ENCODE results near the gene IFIT2.
A peak's percentile ranks its signal among the peaks of the same experiment; 100 is the strongest.
"Not testable (repeated sequence)": the region's sequence is repeated elsewhere in the genome, so short reads cannot be mapped to it uniquely, and the experiment has no call there.

Gene IFIT2

DNA sequence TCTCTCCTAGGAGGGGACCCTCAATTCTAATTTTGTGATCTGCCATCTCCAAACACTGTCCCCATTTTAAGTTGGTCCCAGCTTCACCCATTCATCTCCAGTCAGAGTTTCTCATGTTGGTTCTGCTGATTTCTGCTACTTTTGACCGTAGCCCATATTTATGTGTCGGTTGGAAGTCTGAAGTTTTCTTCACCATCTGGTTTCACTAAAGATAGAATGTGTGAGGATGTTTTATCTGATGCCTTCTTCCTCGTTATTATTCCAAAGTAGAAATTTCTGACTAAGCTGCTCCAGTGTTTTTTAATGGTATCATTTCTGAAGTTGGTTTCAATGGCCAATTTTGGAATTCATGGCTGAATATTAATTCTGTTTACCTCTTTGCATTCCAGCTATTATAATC, 21.3 kb upstream of the IFIT2 start:
- no peak for DNase-seq

DNA sequence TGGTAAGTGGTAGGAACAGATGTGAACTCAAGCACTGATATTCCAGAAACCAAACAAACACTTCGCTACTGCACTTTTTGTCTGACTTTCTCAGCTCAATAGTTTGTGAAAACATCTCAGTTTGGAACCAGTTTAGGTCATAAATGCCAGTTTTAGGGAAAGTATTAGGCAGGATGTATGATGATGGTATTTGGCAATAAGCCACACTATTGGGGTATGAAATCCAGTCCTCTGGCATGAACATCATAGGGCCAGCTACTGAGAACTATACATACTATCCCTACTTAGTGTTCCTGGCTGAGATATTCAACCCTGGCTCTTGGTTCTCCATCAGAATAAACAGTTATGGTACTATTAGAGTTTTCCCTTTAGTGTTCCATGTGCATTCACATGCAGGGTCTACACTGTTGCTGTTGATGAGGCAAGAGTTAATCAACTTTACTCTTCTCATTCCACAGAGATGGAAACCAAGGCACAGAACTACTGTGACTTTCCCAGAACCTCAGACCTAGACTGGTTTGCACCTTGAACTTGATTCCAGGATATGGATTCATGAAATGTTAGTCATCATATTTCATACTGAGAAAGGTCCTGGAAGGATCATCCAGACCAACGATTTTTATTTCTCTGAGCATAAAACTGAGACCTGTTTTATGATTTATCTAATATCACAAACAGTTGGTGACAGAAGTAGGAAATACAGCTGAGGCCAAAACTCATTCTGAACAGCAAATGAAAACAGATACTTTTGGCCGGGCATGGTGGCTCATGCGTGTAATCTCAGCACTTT, 20.0 kb upstream of the IFIT2 start:
- DNase-seq, result no peak

DNA sequence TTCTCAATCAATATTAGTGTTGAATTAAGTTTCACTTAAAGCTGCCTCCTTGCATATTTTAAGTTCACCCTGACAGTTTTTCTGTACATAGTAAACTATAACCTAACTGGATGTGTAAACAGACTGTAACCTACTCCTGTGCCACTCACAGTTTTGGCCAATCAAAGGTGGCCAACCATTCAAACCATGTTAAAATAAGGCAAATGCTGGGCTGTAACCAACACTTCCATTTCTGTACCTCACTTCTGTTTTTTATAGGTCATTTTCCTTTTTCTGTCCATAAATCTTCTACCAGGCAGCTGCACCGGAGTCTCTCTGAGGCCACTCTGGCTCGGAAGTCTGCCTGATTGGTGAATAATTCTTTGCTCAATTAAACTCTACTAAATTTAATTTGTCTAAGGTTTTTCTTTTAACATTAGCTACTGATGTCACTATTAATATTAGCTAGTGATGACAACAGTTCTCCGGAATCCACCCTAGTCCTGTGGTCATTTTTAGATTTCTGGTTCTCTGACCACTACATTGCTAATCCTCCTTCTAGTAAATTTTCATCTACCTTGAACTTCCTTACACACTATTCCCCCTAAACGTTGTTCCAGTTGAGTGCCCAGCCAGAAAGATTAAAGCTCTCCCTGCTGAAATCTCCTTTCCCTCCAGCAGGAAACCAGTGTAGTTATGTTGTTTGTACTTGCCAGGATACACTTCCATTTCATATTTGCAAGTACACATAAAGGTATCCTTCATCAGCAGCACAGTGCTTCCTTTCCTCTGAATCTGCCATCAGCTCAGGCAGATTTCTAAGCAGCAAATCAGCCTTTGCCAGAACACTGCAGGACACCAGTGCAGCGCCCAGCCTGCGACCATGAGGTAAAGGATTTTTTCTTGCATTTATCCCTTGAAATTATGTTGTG, 18.6 kb upstream of the IFIT2 start:
- DNase-seq, result no peak

- no peak for DNase-seq
Measured at GRCh38 chr10:89283936-89284475, 17.8 kb upstream of the IFIT2 start.

- DNase-seq, result not testable (repeated sequence)
Measured at GRCh38 chr10:89284711-89285110, 17.1 kb upstream of the IFIT2 start.

DNA sequence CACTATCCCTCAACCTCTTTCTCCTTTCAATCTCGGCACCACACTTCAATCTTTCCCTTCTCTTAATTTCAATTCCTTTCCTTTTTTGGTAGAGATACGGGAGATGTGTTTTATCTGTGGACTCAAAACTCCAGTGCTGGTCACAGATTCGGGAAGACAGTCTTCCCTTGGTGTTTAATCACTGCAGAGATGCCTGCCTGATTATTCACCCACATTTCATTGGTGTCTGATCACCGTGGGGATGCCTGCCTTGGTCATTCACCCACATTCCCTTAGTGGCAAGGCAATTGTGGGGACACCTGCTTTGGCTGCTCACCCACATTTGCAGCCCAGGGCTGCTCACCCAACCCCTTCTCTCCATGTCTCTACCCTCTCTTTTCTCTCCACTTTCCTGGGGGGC, 16.5 kb upstream of the IFIT2 start:
- DNase-seq, result not testable (repeated sequence)

DNA sequence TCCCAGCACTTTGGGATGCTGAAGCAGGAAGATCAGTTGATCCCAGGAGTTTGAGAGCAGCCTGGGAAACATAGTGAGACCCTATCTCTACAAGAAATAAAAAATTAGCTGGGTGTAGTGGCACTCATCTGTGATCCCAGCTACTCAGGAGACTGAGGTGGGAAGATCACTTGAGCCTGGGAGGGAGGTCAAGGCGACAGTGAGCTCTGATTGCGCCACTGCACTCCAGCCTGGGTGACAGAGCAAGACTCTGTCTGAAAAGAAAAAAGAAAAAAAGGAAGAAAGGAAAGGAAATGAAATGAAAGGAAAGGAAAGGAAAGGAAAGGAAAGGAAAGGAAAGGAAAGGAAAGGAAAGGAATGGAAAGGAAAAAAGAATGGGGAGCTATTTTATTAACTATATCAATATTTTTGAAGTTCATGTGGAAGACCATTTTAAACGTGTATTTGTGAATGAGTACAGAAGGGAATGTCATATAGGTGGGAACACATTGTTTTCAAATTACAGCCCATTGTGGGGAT, 7.1 kb upstream of the IFIT2 start:
- no peak for DNase-seq

GRCh38 chr10:89295597-89295996, 6.2 kb upstream of the IFIT2 start:
- DNase-seq, result peak; percentile 53

GRCh38 chr10:89296220-89296648, 5.6 kb upstream of the IFIT2 start:
- peak; percentile 70 for DNase-seq

DNA sequence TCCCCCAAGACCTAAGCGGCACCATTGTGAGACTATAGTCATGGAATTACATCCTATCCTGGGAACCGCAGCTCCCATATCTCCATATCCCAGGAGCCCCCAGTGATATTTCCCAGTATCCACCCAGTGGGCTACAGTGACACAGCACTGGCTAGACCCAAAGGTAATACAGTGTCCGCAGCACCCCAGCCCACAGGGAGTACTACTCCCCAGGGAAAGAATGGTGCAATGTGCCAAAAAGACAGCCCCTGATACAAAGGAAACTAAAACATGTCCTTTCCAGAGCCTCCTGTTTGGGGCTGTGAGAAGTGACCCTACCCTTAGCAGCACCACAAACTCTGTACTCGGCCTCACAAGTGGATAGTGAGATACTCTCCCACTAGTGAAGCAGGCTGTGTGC, 4.5 kb upstream of the IFIT2 start:
- no peak for DNase-seq

DNA sequence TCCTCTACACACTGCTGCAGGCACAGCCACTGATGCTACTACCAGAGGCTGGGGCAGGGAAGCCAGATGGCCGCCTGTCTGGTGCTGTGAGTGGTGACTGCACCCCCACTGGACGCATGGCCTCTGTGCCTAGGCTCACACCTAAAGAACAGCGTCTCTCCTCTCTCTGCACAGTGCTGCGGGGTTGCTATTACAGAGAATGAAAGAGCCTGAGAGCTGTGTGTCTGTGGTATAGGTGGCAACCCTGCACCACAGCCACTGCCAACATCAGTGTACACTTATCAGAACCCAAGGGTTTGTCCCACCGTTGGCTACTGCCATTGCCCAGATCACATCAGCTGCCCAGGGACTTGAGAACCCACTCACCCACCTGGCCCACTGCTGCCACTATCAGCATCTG, 4.1 kb upstream of the IFIT2 start:
- DNase-seq, result no peak

GRCh38 chr10:89299031-89299430, 2.8 kb upstream of the IFIT2 start:
- no peak for DNase-seq

DNA sequence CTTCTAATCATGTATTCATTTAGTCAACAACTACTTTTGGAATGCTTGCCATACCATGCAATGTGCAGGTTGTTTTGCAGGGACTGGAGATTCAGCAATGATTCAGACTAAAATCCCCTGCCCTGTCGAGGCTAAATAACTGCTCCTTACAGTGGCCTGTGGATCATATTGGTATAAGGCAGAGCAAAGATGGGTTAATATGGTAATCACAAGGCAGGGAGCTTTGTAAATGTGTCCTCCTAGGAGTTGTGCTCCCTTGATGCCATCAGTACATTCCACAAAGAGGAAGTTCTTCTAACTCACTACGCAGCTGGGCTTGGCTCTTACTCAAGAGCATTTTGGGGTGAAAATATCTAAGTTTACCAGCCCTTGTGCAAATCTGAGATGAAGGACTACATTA, 614 bp upstream of the IFIT2 start:
- DNase-seq, result peak; percentile 91

GRCh38 chr10:89302625-89303024, 779 bp downstream of the IFIT2 start:
- peak; percentile 17 for DNase-seq

DNA sequence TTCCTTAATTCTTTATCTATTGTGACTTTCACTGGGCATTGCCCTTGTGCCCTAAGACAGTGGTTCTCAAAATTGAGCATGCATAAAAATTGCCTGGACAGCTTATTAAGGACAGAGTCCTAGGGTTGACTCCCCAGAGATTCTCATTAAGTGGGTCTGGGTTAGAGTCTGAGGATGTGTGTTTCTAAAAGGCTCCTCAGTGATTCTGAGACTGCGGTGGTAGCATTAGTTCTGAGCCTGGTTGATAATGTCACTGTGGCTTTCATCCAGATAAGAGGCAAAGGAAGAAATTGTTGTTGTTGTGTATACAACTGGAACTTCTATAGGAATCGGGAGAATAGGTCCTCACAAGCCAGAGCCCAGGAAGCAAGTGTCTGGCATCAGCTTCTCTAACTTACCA, 1.3 kb downstream of the IFIT2 start:
- no peak for DNase-seq

- DNase-seq, result no peak
Measured at GRCh38 chr10:89304026-89304425, 2.2 kb downstream of the IFIT2 start.

GRCh38 chr10:89304446-89304845, 2.6 kb downstream of the IFIT2 start:
- DNase-seq, result no peak

- no peak for DNase-seq
Measured at GRCh38 chr10:89304925-89305324, 3.1 kb downstream of the IFIT2 start.

GRCh38 chr10:89305766-89306433, 4.1 kb downstream of the IFIT2 start:
- no peak for DNase-seq

DNA sequence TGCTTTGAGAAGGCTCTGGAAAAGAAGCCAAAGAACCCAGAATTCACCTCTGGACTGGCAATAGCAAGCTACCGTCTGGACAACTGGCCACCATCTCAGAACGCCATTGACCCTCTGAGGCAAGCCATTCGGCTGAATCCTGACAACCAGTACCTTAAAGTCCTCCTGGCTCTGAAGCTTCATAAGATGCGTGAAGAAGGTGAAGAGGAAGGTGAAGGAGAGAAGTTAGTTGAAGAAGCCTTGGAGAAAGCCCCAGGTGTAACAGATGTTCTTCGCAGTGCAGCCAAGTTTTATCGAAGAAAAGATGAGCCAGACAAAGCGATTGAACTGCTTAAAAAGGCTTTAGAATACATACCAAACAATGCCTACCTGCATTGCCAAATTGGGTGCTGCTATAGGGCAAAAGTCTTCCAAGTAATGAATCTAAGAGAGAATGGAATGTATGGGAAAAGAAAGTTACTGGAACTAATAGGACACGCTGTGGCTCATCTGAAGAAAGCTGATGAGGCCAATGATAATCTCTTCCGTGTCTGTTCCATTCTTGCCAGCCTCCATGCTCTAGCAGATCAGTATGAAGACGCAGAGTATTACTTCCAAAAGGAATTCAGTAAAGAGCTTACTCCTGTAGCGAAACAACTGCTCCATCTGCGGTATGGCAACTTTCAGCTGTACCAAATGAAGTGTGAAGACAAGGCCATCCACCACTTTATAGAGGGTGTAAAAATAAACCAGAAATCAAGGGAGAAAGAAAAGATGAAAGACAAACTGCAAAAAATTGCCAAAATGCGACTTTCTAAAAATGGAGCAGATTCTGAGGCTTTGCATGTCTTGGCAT, 4.8 kb downstream of the IFIT2 start:
- DNase-seq, result no peak

- DNase-seq, result no peak
Measured at GRCh38 chr10:89307269-89307577, 5.4 kb downstream of the IFIT2 start.

DNA sequence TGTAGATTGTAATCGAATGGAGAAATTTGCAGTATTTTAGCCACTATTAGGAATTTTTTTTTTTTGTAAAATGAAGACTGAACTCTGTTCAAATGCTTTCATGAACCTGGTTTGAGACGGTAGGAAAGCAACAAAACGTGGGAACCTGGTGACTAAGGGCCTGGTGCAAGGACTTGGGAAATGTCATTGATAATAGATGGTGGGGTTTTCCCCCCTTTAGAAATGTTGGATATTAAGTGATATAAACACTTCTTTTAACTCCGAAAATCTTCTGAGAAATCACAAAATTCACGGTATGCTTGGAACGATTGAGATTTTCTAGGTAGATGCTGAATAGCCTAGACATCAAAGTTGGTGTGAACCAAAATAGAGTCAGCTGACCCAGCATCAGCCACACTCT, 6.4 kb downstream of the IFIT2 start:
- DNase-seq, result no peak

Data from hematopoietic multipotent progenitor cell treated with erythropoietin and hydrocortisone succinate and interleukin-3 and kit ligand, for 4 days (in vitro differentiated cells).